GM19043 (cell line): ENCODE measurements around the gene BCAT1.

Source experiments
- ATAC-seq: cut with Tn5 transposase; IDR thresholded peaks from one replicate; pipeline ENCODE4 v1.9.1; 2021; ENCODE audit warnings: low read depth; ENCODE audit not compliant: unreplicated experiment

The BCAT1 gene

DNA sequence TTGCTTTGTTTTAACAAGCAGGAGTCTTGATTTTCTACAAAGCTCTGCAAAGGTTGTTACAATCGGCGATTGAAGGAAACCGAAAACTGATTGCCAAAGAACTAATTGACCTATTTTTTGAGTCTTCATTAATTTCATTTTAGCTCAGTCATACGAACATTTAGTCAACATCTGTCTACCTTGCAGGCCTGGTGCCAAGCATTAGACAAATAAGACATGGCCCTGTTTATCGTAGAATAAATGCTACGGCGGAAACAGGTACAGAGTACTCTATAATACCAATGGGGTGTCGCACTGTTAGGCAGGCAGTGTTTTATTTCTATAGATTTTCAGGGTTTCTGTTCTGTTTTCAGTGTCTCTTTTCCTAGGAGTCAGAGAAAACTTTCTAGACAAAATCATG, 171.5 kb downstream of the BCAT1 start:
- ATAC-seq, result no peak

DNA sequence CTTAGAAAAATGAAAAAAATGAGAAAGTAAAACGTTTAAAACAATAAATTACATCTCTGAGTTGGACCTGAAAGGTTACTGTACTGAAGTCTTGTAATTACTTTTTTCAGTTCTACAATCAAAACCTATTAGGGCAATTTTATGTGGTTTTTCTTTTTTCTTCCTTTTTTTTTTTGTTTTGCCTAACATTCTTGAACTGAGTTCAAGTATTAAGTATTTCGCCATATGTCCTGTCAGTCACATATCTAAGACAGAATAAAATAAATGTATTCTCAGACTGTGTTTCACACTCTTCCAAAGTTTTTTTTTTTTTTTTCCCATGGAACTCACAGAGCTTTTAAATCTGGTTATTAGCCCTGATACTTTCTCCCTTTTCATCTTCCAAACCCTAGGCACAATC, 172.0 kb downstream of the BCAT1 start:
- ATAC-seq, result no peak

DNA sequence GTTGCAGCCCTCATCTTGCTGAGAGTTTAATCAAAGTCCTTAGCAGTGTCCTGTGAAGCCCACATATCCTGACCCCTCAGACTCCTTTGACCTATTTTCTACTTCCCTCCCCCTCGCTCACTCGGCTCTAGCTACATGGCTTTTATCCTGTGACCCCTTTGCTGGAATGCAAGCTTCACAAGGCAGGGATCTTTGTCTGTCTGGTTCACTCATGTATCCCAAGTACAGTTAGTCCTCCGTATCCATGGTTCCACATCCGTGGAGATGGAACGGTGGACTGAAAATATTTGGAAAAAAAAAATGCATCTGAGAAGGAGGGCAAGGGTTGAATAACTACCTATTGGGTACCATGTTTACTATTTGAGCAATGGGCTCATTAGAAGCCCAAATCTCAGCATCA, 173.8 kb downstream of the BCAT1 start:
- no peak for ATAC-seq

DNA sequence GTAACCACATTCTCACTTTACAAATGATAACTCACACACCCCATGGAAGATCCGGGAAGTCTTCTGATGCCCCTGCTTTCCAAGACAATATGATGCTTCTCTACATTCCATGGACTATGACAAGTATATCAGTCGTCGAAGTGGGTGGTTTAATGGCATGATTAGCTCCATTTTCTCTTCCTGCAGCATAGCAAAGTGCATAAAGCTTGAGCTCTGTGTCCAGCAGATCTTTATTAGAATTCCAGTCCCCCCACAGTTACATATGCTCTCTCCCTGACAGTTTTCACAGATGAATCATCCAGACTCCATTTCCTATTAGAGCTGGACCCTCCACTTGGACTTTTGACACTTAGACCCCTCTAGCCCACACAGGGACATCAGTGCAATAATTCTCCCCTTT, 174.9 kb downstream of the BCAT1 start:
- no peak for ATAC-seq

DNA sequence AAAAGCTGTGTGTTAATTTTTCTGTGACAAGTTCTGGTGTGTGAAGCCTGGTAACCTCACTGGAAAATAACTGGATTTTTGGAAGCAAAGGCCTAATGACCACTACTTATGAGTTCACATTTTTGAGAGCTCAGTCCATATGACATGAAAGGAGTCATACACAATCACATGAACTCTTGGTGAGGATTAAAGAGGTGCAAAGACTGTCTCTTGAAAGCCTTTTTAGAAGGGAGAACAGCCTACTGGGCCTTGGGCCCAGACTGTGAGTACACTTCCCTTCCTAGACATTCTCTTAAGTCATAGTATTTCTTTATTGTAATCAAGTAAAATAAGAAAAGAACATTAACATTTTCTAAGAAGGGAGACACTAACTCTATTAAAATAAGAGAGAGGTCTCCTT, 176.1 kb downstream of the BCAT1 start:
- ATAC-seq, result no peak

DNA sequence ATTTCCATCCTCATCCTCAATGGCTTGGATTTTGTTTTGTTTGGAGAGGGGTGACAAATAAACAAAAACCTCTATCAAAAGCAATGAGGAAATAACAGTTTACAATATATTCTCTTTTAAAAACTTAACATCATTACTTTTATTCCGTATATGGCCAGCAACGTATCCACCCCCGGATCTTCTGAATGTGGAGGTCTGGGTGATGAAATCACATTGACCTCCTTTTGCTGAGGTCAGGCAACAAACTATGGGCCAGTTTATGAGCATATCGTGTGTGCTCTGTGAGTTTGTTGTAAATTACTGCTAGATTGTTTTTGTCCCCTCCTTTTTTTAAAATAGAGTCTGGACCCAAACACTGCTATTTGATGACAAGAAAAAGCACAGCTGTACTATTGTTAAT, 178.1 kb downstream of the BCAT1 start:
- no peak for ATAC-seq

DNA sequence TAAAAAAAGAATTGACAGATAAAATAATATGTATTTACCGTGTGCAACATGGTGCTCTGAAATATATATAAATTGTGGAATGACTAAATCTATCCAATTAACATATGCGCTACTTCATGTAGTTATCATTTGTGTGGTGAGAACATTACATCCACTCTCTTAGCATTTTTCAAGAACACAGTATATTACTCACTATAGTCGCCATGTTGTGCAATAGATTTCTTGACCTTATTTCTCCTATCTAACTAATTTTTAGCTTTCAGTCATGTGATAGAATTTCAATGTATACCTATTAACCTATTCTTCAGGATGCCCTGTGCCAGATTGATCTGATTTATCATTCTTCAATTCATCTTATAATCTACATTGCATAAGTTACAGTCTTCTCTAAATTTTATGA, 178.6 kb downstream of the BCAT1 start:
- no peak for ATAC-seq

DNA sequence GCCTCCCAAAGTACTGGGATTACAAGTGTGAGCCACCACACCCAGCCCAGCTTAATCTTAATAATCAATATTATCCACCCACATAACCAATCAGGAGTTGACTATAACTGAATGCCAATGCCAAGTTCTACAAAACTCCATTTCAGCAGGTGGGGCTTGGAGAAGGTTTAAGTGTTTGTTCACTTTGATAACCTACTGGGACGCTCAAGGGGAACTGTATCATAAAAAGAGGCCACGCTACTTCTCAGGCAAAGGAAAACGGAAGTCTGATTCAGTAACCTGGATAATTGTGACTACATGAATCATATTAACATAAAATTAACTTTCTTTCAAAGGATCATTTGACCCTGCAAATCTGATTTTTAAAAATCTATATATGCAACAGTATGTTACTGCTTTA, 179.2 kb downstream of the BCAT1 start:
- no peak for ATAC-seq

DNA sequence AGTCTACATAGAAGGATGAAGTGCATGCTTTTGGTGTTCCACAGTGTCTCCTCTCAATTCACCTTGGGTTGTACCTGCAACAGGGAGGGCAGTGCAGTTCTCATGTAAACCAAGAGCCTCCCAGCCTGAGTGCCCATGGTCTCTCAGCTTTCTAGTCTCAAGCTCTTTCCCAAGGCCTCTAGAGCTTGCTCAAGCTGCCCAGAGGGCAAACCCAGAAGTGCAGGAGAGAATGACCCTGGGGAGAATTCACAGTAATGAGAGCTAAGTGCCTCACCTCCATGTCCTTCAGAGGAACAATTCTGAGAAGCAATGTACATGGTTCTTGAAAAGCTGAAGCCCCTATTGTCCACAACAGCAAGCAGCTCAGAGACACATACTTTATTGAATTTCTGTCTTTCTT, 180.5 kb downstream of the BCAT1 start:
- ATAC-seq, result no peak

DNA sequence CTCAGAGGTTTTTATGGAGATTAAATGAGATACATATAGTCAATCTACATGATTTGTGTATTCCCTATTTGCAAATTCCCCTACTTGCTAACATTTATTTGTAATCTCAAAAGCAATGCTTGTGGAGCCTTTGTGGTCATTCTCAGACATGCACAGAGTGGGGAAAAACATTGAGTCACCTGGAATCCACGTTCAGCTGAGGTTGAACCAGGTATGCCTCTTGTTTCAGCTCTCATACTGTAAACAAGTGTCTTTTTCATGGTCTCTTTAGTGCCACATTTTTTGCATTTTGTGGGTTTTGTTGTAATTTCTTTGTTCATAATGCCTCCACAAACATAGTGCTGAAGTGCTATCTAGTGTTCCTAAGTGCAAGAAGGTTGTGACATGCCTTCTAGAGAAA, 181.9 kb downstream of the BCAT1 start:
- no peak for ATAC-seq

DNA sequence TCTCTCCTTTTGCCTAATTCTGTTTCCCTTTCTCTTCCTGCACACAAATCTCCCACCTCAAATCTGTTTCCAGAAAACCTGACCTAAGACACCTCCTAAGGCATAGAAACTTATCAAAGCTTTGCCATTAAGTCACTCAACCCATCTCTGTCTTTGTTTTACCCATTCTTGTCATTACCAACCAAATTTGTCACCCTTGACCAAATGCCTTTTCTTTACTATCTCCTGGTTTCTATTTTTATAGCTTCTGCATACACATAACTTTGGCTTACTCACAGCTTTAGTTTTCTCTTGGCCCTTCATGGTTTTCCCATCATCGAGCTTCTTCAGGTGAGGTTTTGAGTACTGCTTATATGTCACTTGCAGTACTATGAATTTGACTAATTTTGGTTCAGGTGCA, 184.2 kb downstream of the BCAT1 start:
- no peak for ATAC-seq

DNA sequence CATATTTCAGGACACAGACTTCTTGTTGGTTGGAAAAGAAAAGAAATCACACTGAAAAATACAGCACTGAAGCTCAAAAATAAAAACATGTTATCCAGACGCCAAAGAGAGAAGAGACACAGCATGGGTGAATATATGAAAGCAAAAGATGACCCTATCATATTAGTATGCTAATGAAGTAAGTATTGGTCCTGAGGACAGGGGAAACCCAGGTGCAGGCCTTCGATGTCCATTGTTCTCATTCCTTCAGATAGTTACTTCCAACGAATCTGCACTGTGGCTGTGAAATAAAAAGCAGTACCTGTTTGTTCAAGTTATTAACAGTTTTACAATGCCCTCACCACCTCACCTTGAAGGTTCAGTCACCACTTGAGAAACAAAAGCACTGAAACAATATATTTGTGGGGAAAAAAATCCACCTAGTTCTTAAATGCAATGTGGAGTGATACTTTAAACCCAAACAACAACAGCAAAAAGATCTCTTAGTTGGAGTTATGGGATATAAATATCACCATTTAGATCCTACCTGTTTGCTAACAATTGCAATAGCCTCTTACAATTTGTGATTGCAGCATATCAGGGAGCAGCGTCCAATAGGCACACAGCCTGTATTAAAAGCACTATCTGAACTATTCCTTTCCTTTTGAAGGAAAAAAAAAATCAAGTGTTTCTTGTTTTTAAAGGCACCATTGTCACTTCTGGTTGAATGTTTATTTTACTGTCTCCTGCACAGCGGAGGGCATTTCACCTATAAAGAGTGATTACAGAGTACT, 188.1 kb downstream of the BCAT1 start:
- no peak for ATAC-seq

DNA sequence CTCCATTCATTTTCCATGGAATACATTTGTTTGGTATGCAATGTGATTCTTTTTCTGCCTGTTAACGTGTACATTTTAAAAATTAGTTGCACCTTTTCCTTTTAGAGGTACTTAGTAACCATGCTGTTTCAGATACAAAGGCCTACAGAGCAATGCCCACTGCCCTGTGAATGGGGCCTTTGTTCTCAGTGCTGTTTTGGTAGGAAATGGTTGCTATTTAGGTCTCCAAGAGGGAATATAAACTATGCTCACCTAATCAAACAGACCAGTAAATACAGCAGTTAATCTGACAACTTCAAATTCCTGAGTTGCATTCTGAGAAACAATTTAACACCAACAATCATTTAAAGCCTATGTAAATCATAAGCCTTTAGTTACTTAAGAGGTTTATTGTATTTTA, 188.7 kb downstream of the BCAT1 start:
- no peak for ATAC-seq
